NCI-H2227 treated with DMSO at 0.1 percent for 48 hours (cell line): ENCODE data around the gene TCF19.

Source experiments
- DNase-seq: peaks from one replicate; lab custom pipeline; 2025; lab: John Stamatoyannopoulos, UW

TCF19 gene

DNA sequence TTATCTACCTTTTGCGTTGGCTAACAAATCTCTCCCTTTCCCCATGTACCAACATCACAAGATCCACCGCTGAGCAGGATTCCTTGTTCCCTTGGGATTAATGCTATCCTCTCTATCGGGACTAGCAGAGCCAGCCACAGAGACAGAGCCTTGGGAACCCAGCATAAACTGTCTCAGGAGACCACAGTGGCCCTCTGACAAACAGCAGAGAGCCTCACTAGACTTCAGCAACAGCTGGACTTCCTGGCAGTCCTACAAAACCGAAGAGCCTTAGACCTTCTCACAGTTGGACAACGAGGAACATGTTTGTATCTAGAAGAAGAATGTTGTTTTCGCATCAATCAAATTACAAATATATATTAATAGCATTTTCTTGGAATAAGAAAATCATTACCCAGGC lies 51.7 kb downstream of the TCF19 start:
- DNase-seq = no peak

DNA sequence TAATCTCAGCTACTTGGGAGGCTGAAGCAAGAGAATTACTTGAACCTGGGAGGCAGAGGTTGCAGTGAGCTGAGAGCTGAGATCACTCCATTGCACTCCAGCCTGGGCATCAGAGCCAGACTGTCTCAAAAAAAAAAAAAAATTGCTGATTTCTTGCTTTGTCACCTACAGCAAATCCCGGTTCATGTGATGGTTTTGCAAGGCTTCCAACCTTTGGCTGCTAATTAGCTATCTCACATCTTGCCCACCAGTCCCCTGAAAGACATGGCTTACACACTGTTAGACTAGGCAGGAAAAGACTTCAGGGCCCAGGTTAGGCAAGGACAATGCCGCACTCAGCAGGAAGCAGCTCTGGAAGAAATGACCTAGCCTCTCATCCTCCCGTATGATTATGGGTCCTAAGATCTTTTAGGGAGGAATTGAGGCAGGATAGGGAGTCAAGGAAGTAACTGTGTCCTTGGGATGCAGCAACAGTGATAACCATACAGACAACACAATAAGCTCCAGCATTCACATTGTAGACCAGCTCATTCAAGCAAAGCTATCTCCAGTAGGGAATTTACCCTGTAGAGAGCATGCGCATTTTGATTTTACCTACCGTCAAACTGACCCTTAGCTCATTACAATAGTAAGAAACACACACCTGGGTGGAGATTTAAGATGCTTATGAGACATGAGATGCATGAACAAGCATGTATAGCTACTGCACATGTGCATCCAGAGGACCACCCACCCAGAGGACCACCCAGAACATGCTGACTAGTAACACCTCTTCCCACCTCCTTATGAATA lies 52.5 kb downstream of the TCF19 start:
- no peak for DNase-seq
